ENCODE results near the gene COA1. TPM values are rescaled to one million over a fixed set of nuclear protein-coding genes. Genes with fewer than 3 reads are reported as not detected.

The COA1 gene
- total RNA-seq, 2 experiments from 2014 or later, result 56.0 to 57.3 TPM

DNA sequence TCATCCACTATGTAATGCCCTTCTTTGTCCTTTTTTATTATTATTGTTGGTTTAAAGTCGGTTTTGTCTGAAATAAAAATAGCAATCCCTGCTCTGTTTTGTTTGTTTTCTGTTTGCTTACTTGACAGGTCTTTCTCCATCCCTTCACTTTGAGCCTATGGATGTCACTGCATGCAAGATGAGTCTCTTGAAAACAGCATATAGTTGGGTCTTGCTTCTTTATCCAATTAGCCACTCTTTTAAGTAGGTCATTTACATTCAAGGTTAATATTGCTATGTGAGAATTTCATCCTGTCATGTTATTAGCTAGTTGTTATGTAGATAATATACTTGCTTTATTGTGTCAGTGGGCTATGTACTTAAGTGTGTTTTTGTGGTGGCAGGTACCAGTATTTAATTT is 25.8 kb downstream of the COA1 start:
- CTCF ChIA-PET, result interaction anchor here (0.5 to 3.9 kb wide), 4 partner anchors 9 to 298 kb away, joined by 3 to 40 read pairs (median 9); partner anchors contain the start of gene STK17A
- no peak overlapping the region for H3K27ac Mint-ChIP-seq
- H3K9me3 Mint-ChIP-seq, result peaks cover 23% of the 10 kb centered on the region
- H3K4me3 Mint-ChIP-seq, result no peak overlapping the region
- H3K27me3 Mint-ChIP-seq, result no peaks in the 10 kb centered on the region
- H3K36me3 Mint-ChIP-seq (ENCODE audit: low read depth), result peaks cover 45% of the 10 kb centered on the region
- peaks cover 55% of the 10 kb centered on the region for H3K4me1 Mint-ChIP-seq
- DNase-seq, result no peak
- POLR2A ChIA-PET, result no interaction called here

DNA sequence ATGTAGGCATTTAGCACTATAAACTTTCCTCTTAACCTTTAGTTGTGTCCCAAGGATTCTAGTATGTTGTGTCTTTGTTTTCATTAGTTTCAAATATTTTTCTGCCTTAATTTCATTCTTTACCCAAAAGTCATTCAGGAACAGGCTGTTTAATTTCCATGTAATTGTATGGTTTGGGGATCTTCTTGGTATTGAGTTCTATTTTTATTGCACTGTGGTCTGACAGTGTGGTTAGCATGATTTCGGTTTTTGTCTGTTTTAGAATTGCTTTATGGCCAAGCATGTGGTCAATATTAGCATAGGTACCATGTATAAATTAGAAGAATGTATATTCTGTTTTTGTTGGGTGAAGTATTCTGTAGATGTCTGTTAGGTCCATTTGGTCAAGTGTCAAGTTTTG is 26.3 kb downstream of the COA1 start:
- H3K36me3 Mint-ChIP-seq (ENCODE audit: low read depth), result peaks cover 39% of the 10 kb centered on the region
- H3K27ac Mint-ChIP-seq, result no peak overlapping the region
- DNase-seq, result no peak
- H3K4me1 Mint-ChIP-seq, result peaks cover 56% of the 10 kb centered on the region
- H3K27me3 Mint-ChIP-seq, result no peaks in the 10 kb centered on the region
- POLR2A ChIA-PET, result interaction anchor here (6.3 kb wide), 1 partner anchor 117 kb away, joined by 166 read pairs; the partner anchor contains the start of gene STK17A
- H3K9me3 Mint-ChIP-seq, result peaks cover 17% of the 10 kb centered on the region
- CTCF ChIA-PET, result interaction anchor here (6.8 kb wide), 1 partner anchor 119 kb away, joined by 452 read pairs; the partner anchor contains the start of gene STK17A
- no peak overlapping the region for H3K4me3 Mint-ChIP-seq

DNA sequence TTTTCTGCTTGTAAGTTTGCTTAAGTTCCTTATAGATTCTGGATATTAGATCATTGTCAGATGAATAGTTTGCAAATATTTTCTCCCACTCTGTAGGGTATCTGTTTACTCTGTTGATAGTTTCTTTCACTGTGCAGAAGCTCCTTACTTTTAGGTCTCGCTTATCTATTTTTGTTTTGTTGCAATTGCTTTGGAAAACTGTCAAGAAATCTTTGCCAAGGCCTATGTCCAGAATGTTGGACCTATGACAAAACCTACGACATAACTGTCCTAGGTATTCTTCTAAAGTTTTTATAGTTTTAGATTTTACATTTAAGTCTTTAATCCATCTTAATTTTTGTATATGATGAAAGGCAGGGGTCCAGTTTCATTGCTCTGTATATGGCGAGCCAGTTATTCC is 27.4 kb downstream of the COA1 start:
- Mint-ChIP-seq H3K9me3 (peaks cover 12% of the 10 kb centered on the region), H3K4me3 (no peak overlapping the region), H3K27ac (no peak overlapping the region), H3K4me1 (peaks cover 56% of the 10 kb centered on the region), H3K36me3 (ENCODE audit: low read depth) (peaks cover 29% of the 10 kb centered on the region), H3K27me3 (no peaks in the 10 kb centered on the region)
- CTCF ChIA-PET, result interaction anchor here (1.4 to 6.8 kb wide), 2 partner anchors 27 to 118 kb away, joined by 3 to 452 read pairs; partner anchors contain the start of genes COA1 and STK17A
- DNase-seq, result no peak
- POLR2A ChIA-PET, result interaction anchor here (1.0 to 6.3 kb wide), 2 partner anchors 98 to 116 kb away, joined by 3 to 166 read pairs; partner anchors contain the start of gene STK17A

GRCh38 chr7:43701500-43701854 is 27.8 kb downstream of the COA1 start:
- H3K36me3 Mint-ChIP-seq (ENCODE audit: low read depth), result peaks cover 29% of the 10 kb centered on the region
- H3K9me3 Mint-ChIP-seq, result peaks cover 12% of the 10 kb centered on the region
- no peak overlapping the region for H3K27ac Mint-ChIP-seq
- no peaks in the 10 kb centered on the region for H3K27me3 Mint-ChIP-seq
- ChIA-PET CTCF (interaction anchor here (1.4 to 6.8 kb wide), 2 partner anchors 28 to 118 kb away, joined by 3 to 452 read pairs; partner anchors contain the start of genes COA1 and STK17A), POLR2A (interaction anchor here (1.0 to 6.3 kb wide), 3 partner anchors 52 to 115 kb away, joined by 3 to 166 read pairs (median 35); partner anchors contain the start of gene STK17A)
- no peak for DNase-seq
- no peak overlapping the region for H3K4me3 Mint-ChIP-seq
- H3K4me1 Mint-ChIP-seq, result peaks cover 56% of the 10 kb centered on the region

GRCh38 chr7:43700646-43701499 is 28.4 kb downstream of the COA1 start:
- H3K27me3 Mint-ChIP-seq, result no peaks in the 10 kb centered on the region
- ChIA-PET CTCF (interaction anchor here (0.8 to 6.8 kb wide), 30 partner anchors 14 to 244 kb away, joined by 3 to 452 read pairs (median 7); partner anchors contain the start of genes COA1 and STK17A), POLR2A (interaction anchor here (0.9 to 6.3 kb wide), 9 partner anchors 32 to 134 kb away, joined by 3 to 166 read pairs (median 4); partner anchors contain the start of gene STK17A)
- peaks cover 12% of the 10 kb centered on the region for H3K9me3 Mint-ChIP-seq
- H3K4me1 Mint-ChIP-seq, result peaks cover 56% of the 10 kb centered on the region
- H3K4me3 Mint-ChIP-seq, result no peak overlapping the region
- no peak overlapping the region for H3K27ac Mint-ChIP-seq
- DNase-seq, result no peak
- peaks cover 28% of the 10 kb centered on the region for H3K36me3 Mint-ChIP-seq (ENCODE audit: low read depth)

- Mint-ChIP-seq H3K36me3 (ENCODE audit: low read depth) (peaks cover 20% of the 10 kb centered on the region), H3K4me3 (no peak overlapping the region), H3K4me1 (peaks cover 56% of the 10 kb centered on the region), H3K27ac (no peak overlapping the region), H3K9me3 (peaks cover 12% of the 10 kb centered on the region), H3K27me3 (no peaks in the 10 kb centered on the region)
- POLR2A ChIA-PET, result interaction anchor here (0.7 to 6.3 kb wide), 18 partner anchors 13 to 136 kb away, joined by 3 to 166 read pairs (median 3); partner anchors contain the start of gene STK17A
- CTCF ChIA-PET, result interaction anchor here (0.6 to 6.8 kb wide), 41 partner anchors 13 to 369 kb away, joined by 3 to 452 read pairs (median 5); partner anchors contain the start of genes COA1 and STK17A
- DNase-seq, result no peak
Measured at GRCh38 chr7:43700059-43700501, 29.2 kb downstream of the COA1 start.

- Mint-ChIP-seq H3K27me3 (no peaks in the 10 kb centered on the region), H3K4me3 (no peak overlapping the region), H3K9me3 (peaks cover 3% of the 10 kb centered on the region), H3K36me3 (ENCODE audit: low read depth) (peaks cover 6% of the 10 kb centered on the region), H3K27ac (no peak overlapping the region), H3K4me1 (peaks cover 41% of the 10 kb centered on the region)
- DNase-seq, result no peak
- CTCF ChIA-PET, result interaction anchor here (0.7 to 6.8 kb wide), 24 partner anchors 12 to 751 kb away, joined by 3 to 452 read pairs (median 6); partner anchors contain the start of genes COA1 and STK17A
- POLR2A ChIA-PET, result interaction anchor here (1.1 to 6.3 kb wide), 5 partner anchors 11 to 123 kb away, joined by 3 to 166 read pairs (median 5); partner anchors contain the start of gene STK17A
Measured at GRCh38 chr7:43698460-43699255, 30.7 kb downstream of the COA1 start.

DNA sequence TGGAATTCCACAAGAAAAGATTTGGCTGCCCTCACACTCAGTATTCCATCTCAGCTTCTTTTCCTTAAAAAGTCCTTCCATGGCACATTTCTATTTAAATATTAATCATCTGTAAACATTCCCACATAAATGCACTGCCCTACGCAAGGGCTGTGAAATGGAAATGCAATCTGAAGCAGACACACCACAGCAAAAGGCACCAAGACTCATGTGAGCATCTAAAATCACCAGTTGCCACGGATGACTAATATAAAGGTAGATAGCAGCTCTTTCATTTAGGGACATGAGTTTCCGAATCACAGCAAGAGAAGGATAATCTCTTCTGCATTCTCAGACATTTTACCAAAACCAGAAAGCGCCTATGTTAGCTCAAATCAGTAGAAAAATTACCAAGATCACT is 31.6 kb downstream of the COA1 start:
- Mint-ChIP-seq H3K36me3 (ENCODE audit: low read depth) (no peaks in the 10 kb centered on the region), H3K9me3 (no peaks in the 10 kb centered on the region), H3K4me1 (peaks cover 32% of the 10 kb centered on the region), H3K4me3 (no peak overlapping the region), H3K27me3 (no peaks in the 10 kb centered on the region), H3K27ac (no peak overlapping the region)
- DNase-seq, result no peak
- ChIA-PET CTCF (interaction anchor here (0.7 to 6.8 kb wide), 3 partner anchors 24 to 126 kb away, joined by 3 to 452 read pairs (median 3); partner anchors contain the start of gene STK17A), POLR2A (interaction anchor here (4.7 to 6.3 kb wide), 2 partner anchors 49 to 111 kb away, joined by 35 to 166 read pairs; partner anchors contain the start of gene STK17A)

DNA sequence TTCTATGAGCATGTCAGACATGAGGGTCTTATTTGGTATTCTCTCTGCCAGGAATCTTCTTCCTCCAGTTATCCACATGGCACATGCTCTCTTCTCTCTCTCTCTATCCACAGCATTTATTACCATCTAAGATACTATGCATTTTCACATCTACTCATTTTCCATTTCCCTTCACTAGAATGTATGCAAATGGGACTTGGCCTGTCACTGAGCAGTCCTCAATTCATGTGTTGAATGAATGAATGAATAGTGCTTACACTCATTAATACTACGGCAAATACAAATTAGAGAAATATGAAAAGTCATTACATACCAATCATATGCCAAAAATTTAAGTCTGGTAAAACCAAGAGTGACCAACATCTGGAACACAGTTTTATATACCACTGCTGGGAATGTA is 34.0 kb downstream of the COA1 start:
- DNase-seq, result no peak
- H3K9me3 Mint-ChIP-seq, result no peaks in the 10 kb centered on the region
- ChIA-PET CTCF (interaction anchor here (1.6 to 4.4 kb wide), 2 partner anchors 9 to 113 kb away, joined by 4 to 24 read pairs; partner anchors contain the start of gene STK17A), POLR2A (no interaction called here)
- H3K27me3 Mint-ChIP-seq, result no peaks in the 10 kb centered on the region
- H3K27ac Mint-ChIP-seq, result no peak overlapping the region
- no peaks in the 10 kb centered on the region for H3K36me3 Mint-ChIP-seq (ENCODE audit: low read depth)
- peaks cover 17% of the 10 kb centered on the region for H3K4me1 Mint-ChIP-seq
- no peak overlapping the region for H3K4me3 Mint-ChIP-seq

GRCh38 chr7:43694399-43694748 is 34.9 kb downstream of the COA1 start:
- no peak for DNase-seq
- Mint-ChIP-seq H3K27me3 (no peaks in the 10 kb centered on the region), H3K27ac (no peak overlapping the region), H3K4me3 (no peak overlapping the region), H3K9me3 (no peaks in the 10 kb centered on the region), H3K4me1 (peaks cover 9% of the 10 kb centered on the region), H3K36me3 (ENCODE audit: low read depth) (no peaks in the 10 kb centered on the region)
- ChIA-PET POLR2A (interaction anchor here (1.2 kb wide), 1 partner anchor 111 kb away, joined by 5 read pairs; the partner anchor contains the start of gene STK17A), CTCF (interaction anchor here (1.6 to 4.4 kb wide), 2 partner anchors 10 to 112 kb away, joined by 4 to 24 read pairs; partner anchors contain the start of gene STK17A)

- ChIA-PET CTCF (interaction anchor here (1.6 to 4.4 kb wide), 2 partner anchors 10 to 111 kb away, joined by 4 to 24 read pairs; partner anchors contain the start of gene STK17A), POLR2A (interaction anchor here (1.2 kb wide), 1 partner anchor 111 kb away, joined by 5 read pairs; the partner anchor contains the start of gene STK17A)
- Mint-ChIP-seq H3K27ac (no peak overlapping the region), H3K4me3 (no peak overlapping the region), H3K36me3 (ENCODE audit: low read depth) (peaks cover 3% of the 10 kb centered on the region), H3K4me1 (peaks cover 6% of the 10 kb centered on the region), H3K9me3 (no peaks in the 10 kb centered on the region), H3K27me3 (no peaks in the 10 kb centered on the region)
- DNase-seq, result no peak
Measured at GRCh38 chr7:43693687-43694398, 35.5 kb downstream of the COA1 start.

All from activated CD4-positive, alpha-beta memory T cell treated with anti-CD3 and anti-CD28 coated beads, Interleukin-2, amount 10 ng/mL, durations not matched to agents 7 days and 5 days (primary cell).